ENCODE data around the gene PEX11B.

The PEX11B gene

DNA sequence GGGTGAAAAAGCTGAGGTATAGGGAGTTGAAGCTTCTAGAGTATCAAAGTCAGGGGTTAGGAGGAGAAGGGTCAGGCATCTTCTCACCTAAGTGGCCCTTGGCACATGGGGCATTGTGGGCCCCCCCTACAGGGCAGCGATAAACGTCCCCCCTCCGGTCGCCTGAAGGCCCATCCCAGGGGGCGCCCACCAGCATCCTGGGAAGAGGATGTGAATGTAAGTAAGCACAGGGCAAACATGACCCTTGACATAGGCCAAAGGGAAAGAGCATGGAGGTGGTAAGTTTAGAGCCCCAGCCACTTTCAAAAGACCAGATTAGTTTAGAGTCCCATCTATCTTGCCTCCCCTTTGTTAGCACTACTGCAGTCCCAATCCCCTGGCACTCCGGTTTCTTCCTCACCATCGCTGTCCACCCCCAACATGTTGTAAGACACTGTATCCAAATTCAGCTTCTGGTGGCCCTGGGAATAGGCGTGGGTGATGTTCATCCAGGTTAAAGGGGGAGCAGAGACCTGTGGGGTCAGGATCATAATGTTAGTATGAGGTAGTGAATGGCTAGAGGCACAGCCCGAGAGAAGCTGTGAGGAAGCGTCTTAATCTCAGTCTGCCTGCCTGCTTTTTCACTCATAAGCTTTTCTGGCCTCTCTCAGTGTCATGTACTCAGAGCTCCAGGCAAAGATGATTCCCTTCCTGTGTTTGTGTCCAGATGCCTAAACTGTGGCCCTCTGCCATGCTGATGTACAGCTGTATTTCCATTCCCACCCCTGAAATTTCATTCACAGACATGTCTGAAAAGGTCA lies 11.4 kb downstream of the PEX11B start:
- no peak for DNase-seq

DNA sequence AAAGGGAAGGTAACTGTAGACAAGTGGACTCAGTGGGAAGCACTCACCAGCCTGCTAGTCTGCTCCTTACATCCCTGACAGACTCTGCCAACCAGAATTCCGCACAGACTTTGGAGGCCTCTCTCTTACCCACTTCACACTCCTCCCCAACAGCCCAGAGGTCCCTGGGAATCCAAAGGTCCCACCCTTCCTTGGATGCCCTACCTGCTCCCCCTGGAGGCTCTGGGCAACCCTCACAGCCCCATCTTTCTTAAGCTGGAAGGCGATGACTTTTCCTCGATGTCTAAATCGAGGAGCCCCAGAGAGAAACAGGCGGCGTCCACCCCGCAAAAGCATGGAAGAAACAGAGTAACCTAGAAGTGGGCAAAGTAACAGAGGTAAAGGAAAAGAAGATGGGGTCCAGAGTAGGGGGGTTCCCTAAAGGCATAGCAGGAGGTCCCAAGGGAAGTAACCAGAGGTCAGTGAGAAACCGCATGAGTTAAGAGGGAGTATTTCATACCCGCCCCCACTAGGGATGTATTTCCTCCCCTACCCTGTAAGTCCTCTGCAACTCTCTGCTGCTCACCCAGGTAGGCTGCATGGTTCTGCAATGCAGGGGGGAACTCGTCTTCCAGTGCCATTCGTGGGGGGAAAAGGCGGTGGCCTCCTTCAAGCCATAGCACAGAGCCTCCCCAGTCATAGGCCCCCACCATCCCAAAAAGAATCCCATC lies 17.1 kb downstream of the PEX11B start:
- DNase-seq: no peak

DNA sequence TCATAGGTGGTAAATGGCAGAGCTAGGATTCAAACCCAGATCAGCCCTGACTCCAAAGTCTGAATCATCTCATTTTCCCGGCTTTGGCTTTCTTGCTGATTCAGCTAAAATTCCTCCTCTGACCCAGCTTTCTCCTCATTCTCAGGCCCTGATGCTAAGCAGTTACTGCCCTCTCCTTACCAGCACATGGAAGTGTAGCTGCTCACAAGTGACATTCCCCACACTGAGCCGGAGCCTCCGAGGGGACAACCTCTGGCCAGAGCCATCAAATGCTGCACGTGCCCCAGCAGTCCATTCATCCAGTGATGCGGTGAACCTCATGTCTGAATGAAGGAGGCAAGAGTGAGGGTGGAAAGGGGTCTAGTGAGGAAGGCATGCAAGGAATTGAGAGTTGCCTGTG lies 19.8 kb downstream of the PEX11B start:
- no peak for DNase-seq

DNA sequence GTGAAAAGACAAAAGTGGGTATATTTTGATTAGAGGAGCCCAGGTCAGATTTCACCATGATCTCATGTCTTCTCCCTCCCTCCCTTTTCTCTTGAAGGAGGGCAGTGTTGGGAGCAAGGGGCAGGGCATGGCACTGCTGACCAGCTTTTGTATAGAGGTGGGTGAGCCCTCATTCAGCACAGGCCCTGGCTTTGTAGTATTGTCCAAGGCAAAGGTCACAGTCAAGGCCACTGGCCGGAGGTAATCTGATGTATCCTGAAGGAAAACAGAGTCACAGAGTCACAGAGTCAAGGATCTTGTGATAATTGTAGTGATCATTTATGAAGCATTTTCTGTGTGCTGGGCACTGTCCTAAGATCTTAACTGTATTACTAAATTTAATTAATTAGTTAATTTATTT lies 20.5 kb downstream of the PEX11B start:
- no peak for DNase-seq

DNA sequence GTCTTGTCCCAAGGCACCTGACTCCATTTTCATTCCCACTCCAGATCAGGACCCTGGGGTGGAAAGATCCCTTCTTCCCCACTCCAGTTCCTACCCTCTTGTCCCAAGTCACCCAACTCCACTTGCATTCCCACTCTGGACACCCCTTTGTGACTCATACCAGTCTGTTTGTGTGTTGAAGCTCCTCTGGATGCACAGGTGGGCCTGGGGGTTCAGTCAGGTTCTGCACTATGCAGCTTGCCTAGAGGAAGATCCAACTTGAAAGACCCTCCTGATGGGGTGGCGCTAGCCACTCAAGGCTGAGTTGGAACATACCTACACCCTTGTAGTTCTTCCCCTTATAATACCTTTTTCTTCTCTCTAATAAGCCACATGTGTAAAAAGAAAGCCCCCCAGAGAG lies 23.0 kb downstream of the PEX11B start:
- DNase-seq: no peak

DNA sequence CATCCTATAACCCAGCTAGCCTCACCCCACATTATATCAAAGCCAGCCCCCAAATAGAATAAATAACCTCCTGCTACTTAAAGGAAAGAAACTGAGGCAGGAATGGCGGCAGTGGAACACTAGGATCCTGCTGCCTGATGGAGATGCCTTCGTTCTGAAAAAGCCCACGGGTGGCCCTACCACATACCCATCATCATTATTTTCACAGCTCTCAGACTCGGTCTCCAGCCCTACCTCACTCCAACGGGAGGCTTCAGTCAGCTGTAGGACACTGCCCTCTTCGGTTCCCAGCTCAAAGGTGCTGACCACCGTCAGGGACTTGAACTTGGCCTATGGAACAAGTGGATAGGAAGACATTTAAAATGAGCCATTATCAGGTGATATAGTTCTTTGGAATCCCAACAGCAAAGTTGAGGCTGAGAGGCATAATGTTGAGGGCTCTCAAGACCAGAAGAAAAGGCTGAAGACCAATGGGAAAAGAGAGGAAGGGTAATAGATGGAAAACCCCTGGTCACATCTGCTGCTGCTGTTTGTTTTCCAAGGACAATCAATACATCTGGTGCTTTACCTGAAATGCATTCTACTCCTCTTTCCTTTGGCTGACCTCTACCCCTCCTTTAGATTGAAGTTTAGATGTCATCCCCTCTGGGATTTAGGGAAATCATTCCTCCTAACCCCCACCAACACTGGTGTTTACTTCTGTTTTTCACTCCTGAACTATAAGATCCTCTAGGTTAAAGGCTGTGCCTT lies 25.0 kb downstream of the PEX11B start:
- DNase-seq: no peak

DNA sequence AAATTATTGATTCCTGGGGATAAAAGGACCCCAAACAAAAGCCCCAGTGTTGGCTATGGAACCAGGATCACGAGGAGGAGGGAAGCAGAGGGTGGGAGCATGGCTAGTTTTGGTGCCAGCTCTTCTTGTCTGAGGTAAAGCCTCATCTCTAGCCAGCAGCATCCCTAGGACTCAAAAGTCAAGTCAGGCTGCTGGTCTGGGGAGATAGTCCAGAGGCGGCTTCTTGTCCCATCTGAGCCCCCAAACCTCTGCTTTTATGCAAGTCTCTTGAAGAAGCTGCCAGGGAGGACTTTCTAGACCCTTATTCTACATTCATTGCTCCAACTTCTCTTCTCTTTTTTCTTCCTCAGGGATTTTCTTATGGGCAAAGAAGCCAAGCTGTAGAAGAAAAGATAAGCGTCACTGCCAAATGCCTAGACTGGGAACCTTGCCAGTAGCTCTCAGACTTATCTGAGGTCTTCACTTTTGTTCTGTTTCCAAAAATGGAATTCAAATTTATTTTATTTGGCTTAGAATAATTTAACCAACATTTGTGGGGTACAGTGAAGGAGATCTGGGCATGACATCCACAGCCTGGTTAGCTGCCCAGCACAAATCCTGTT lies 25.9 kb downstream of the PEX11B start:
- DNase-seq: no peak

DNA sequence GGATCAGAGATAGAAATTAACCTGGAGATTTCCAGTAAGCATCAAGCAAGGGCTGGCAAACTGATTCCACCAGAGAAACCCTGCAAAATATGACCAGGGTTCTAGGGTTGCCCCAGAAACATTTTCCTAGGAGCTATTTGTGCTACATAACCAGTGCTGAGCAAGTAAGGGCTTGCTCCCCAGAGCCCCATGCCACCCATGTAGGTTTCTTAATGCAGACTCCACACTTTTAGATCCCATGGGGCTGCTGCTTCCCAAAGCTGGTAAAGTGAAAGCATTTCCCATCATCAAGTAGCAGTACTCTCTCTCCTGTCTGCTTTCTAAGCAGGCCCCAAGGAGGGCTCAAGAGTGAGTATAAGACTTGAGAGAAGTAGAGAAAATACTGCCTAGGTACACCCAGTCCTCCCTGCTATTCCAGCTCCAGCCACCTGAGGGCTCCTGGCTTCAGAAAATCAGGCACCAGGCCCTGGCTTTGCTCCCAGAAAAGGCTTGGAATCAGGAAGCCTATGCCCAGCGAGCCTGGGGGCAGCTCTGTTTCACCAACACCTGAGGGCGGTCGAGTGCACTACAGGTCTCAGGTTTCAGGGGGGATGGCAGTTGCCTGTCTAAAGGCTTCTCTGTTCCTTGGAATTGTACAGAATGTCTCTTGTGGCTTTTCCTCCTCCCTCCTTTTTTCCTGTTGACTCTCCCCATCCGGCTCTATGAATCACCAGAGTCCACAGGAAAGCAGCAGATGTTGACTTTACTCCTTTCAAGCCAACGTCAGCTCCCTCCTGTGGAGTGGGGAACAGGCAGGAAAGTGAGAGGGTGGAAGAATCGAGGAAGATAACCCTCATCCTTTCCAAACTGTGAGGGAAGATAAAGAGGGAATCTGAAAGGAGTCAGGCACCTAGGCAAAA lies 26.7 kb downstream of the PEX11B start:
- peak; percentile 37 for DNase-seq

DNA sequence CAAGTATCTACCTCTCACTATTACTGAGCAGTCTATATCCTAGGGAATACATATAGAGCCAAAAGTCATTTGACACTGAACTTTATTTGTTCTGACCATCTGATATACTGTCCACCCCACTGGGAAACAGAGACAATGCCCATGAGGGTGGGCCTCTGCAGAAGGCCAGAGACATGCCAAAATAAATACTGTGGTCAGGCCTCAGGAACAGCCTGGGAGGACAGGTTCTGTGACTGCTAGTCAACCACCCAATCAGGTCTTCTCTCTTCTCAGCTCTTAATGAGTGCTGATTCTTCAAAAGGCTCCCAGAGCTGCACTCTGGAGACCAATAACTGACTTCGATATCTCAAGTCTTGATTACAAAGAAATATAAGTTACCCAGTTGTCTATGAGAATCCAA lies 27.4 kb downstream of the PEX11B start:
- no peak for DNase-seq

DNA sequence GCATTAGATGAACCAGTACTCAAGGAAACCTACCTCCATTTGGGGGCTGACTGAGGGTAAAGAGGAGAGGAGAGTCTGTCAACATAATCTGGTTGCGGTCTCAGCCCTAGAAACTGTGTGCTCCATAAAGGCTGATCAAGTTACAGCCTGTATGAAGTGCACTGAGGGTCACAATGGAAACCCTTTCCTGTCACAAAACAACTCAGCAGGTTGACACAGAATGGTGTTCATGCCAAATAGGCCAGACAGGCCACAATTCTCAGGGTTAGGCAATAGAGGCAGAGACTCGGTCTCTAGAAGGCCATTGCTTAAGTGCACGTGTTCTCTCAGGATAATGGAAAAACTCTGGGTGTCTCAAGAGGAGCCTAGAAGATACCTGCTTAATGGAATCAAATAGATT lies 28.8 kb downstream of the PEX11B start:
- no peak for DNase-seq

DNA sequence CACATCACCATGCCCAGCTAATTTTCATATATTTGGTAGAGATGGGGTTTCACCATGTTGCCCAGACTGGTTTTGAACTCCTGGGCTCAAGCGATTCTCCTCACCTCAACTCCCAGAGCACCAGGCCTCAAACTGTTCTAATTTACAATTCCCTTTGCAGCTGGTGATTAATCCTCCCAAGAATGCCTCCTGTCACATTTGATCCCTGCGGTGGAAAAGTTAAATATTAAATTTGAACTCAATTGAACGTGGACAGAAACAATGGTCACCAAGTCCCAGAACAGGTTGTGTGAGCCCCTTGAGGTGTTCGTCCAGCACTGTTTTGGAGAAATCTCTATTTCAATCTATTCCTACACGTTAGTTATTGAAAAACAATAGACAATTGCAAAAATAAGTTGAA lies 30.9 kb downstream of the PEX11B start:
- DNase-seq: no peak

DNA sequence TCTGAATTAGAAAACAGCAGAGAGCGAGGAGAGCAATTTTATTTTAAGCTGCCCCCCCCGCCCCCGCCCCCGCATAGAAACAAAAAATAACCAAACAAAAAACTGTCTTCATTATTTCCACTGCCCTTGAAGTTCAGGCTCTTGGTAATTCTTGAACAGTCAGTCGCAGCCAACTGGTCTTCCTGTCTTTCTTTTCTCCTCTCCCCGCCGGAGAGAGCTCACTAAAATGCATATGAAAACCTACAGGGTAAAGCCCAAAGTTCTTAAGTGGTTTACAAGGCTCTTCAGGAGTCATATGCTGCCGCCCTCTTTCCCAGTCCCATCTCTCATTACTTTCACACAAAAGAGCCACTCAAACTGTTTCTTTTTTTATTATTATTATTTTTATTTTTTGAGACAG lies 31.7 kb downstream of the PEX11B start:
- no peak for DNase-seq

DNA sequence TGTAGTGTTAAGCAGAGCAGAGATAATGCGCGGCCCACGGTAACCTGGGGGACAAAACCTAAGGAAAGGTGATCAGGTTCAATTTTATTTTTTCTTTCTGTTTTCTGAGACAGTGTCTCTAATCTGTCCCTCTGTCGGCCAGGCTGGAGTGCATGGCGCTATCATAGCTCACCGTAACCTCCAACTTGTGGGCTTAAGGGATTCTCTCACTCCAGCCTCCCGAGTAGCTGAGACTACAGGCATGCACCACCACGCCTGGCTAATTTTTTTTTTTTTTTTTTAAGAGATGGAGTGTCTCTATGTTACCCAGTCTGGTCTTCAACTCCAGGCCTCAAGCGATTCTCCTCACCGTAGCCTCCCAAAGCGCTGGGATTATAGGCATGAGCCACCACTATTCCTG lies 32.1 kb downstream of the PEX11B start:
- DNase-seq: no peak

DNA sequence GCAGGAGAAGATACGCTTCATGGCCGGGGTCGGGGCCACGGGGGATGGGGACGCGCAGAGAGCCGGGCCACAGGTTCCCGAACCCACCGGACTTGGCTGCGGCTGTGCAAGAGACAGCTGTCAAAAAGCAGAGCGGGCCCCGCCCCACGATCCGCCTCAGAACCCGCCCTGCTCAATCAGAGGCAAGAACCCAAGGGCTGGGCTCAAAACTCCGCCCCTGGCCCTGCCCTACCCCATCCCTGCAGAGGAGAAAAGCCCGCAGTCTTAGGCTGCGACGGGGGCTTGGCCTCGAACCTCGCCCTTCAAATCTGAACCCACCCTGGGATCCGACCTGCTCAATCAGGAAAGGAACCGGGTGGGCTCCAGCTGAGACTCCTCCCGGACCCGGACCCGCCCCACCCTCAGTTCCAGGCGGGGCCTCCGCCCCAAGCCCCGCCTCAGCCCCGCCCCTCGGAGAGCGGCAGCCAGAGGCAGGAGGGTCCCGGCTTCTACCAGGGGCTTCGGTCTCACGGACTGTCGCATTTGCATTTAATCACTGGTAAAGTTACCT lies 32.7 kb downstream of the PEX11B start, which contains the start of gene ANKRD35:
ANKRD35 (minus strand) TSS at position 129 of the 550 bp plus-strand sequence; CDS start at position 21, 108 bp downstream.
- DNase-seq: peak; percentile 83

DNA sequence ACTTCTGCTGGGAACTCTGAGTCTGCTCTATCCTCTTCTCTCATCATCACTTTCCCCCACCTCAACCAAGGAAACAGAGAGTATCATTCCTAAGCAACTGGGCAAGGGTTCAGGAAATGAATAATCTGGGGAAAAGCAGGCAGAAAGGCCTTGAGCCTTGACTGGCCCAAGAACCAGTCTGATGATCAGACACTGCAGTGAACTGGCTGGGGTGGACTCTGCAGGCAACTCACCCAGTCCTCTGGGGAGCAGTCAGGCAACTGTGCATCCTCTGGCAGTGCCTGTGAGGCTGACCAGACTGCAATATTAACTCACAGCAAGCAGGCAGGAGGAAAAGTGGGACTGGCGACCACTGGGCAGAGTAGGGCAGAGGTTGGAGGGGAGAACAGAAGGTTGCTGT lies 33.8 kb downstream of the PEX11B start:
- no peak for DNase-seq

DNA sequence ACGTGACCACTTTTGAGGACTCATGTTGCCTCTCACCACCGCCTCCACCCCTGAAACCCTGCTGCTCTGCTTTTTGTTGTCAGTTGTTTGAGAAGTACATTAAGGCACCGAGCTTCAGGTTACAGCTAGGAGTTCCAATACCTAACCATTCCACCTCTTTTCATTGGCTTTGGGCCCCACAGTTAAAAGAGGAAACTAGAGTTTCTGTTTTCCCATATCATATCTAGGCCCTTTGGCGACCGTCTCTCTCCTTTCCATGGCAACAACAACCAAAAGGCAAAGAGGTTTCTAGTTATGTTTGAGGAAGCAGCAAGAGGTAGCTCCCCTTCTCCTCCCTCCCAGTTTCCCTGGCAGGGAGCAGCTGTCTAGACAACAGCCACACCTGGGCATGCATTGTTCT lies 38.7 kb downstream of the PEX11B start:
- DNase-seq: no peak

DNA sequence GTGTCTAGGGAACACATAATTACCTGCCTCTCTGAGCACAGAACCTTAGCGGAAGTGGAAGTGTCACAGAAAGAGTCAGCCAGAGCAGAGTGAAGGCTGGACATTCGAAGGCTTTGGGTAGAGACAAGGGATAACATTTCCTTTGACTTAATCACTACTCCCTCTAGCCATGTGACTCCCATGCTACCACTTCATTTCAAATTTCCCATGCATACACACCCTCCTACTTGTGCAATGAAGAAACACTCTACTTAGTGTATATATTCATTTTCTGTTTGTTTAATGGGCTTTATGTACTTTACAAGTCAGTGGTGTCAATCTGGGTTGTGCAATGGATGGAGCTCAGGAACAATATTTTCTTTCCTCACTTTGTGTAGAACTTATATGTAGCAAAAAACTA lies 39.8 kb downstream of the PEX11B start:
- no peak for DNase-seq

DNA sequence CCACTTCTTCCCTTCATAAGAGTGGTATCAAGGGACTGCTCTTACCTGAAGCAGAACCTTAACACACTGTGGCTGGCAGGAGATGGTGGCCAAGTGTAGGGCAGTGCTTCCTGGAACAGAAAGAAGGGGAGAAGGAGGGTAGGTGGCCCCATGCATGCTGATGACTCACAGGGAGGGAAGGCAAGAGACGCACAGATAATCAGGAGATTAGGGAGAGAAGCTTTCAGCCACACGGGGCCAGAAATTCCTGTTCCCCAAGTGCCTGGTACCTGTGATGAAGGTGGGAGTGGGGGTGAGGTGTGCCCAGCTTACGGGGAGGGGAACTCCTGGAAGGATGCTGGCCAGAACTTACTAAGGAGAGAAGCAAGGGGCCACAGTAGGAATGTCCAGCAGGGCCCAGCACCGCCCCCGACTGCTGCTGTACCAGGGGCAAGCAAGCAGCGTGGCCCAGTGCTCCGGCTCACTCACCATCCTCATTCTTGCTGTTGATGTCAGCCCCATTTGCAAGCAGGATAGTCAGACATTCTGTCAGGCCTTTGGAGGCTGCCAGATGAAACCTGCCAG lies 40.5 kb downstream of the PEX11B start:
- DNase-seq: no peak

DNA sequence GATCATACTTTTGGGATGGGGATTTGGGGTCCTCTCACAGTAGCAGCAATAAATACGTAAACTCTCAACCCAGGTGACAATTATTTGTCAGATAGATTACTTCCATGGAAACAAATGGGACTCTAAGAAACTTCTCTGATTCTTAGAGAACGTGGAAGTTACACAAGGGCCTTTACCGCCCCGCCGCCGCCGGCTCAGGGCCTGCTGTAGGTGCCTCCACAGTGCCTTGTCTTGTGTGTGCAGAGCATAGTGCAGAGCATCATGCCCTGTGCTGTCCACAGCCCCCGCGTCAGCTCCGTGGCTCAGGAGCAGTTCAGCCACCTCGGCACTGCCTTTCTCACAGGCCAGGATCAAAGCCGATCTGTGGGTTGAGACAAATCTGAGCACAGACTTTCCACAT lies 43.9 kb downstream of the PEX11B start:
- no peak for DNase-seq

DNA sequence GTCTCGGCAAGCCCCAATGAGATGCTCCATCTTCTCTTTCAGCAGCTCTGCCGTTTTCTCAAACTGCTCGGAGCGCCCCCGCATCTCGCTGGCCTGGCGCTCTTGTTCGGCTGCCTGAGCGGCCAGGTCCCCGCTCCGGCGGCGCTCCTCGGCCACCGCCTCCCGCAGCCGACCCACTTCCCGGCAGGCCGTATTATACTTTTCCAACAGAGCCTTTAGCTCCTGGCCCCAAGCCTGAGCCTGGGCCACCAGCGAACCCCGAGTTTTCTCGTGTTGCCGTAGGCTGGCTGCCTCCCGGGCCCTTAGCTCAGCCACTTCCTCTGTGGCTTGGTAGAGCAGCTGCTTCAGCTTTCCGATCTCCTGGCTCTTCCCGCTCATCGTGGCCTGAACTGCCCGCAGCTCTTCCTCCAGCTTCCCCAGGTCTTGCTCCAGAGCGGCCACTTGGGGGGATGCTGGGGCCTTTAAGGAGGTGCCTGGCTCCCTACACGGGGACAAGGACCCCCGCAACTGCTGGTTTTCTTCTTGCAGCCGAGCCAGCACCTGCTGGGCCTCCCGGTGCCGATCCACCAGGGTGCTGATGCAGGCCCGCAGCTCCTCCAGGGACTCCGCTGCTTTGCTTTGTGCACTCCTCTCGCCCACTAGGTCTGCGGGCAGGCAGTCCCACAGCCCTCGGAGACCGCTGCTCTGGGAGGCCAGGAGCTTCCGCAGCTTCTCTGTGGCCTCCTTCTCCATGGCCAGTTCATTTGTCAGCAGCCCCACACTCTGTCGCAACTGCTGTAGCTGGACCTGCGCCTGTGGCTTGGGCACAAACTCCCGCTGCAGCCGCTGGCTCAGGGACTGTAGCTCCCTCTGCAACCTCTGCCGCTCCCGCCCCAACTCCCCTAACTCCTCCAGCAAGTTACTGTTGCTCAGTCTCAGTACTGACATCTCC lies 46.3 kb downstream of the PEX11B start:
- DNase-seq: peak; percentile 7

All from activated T-cell treated with anti-CD3 and anti-CD28 coated beads for 4 hours (primary cell).